HepG2 (cell line): Measurements from ENCODE around the gene VWCE.
"Not testable (repeated sequence)": the region's sequence is repeated elsewhere in the genome, so short reads cannot be mapped to it uniquely, and the experiment has no call there.

Experiments used
- ELF1 ChIP-seq: sonication (generic); formaldehyde crosslinking; IDR thresholded peaks from 2 replicates; pipeline ENCODE4 v1.4.0; 2020; ENCODE audit warnings: missing genetic modification reagents
- YY1 ChIP-seq: IDR thresholded peaks from 2 replicates; pipeline ENCODE4 v1.6.1; 2011; ENCODE audit warnings: low read length, low read depth, moderate library complexity, mild to moderate bottlenecking; ENCODE audit not compliant: insufficient read depth, insufficient replicate concordance
- ZNF138 ChIP-seq: sonication (generic); formaldehyde crosslinking; IDR thresholded peaks from 2 replicates; pipeline ENCODE4 v1.5.0; 2020; ENCODE audit warnings: mild to moderate bottlenecking, low read depth, missing genetic modification reagents
- TF ChIP-seq, protein P1 (sequence below): sonication (generic); formaldehyde crosslinking; IDR thresholded peaks from 2 replicates; pipeline ENCODE4 v1.5.0; 2020; ENCODE audit warnings: mild to moderate bottlenecking, missing genetic modification reagents, borderline replicate concordance

- not testable (repeated sequence) for TF ChIP-seq YY1; ZNF138 (CRISPR knock-in tag); ELF1
- TF ChIP-seq, protein P1, sequence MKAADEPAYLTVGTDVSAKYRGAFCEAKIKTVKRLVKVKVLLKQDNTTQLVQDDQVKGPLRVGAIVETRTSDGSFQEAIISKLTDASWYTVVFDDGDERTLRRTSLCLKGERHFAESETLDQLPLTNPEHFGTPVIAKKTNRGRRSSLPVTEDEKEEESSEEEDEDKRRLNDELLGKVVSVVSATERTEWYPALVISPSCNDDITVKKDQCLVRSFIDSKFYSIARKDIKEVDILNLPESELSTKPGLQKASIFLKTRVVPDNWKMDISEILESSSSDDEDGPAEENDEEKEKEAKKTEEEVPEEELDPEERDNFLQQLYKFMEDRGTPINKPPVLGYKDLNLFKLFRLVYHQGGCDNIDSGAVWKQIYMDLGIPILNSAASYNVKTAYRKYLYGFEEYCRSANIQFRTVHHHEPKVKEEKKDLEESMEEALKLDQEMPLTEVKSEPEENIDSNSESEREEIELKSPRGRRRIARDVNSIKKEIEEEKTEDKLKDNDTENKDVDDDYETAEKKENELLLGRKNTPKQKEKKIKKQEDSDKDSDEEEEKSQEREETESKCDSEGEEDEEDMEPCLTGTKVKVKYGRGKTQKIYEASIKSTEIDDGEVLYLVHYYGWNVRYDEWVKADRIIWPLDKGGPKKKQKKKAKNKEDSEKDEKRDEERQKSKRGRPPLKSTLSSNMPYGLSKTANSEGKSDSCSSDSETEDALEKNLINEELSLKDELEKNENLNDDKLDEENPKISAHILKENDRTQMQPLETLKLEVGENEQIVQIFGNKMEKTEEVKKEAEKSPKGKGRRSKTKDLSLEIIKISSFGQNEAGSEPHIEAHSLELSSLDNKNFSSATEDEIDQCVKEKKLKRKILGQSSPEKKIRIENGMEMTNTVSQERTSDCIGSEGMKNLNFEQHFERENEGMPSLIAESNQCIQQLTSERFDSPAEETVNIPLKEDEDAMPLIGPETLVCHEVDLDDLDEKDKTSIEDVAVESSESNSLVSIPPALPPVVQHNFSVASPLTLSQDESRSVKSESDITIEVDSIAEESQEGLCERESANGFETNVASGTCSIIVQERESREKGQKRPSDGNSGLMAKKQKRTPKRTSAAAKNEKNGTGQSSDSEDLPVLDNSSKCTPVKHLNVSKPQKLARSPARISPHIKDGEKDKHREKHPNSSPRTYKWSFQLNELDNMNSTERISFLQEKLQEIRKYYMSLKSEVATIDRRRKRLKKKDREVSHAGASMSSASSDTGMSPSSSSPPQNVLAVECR, result not testable (repeated sequence)
These were observed 54.2 kb downstream of the VWCE start, which contains the start of gene PGA5 for GRCh38 chr11:61240875-61241274.
